ENCODE measurements around the gene SLC7A6. TPM values are rescaled to one million over a fixed set of nuclear protein-coding genes. Genes with fewer than 3 reads are reported as not detected.

SLC7A6 gene
- total RNA-seq, 4 donors from 2014 or later: 20.6 to 145 (median 31.4) TPM

DNA sequence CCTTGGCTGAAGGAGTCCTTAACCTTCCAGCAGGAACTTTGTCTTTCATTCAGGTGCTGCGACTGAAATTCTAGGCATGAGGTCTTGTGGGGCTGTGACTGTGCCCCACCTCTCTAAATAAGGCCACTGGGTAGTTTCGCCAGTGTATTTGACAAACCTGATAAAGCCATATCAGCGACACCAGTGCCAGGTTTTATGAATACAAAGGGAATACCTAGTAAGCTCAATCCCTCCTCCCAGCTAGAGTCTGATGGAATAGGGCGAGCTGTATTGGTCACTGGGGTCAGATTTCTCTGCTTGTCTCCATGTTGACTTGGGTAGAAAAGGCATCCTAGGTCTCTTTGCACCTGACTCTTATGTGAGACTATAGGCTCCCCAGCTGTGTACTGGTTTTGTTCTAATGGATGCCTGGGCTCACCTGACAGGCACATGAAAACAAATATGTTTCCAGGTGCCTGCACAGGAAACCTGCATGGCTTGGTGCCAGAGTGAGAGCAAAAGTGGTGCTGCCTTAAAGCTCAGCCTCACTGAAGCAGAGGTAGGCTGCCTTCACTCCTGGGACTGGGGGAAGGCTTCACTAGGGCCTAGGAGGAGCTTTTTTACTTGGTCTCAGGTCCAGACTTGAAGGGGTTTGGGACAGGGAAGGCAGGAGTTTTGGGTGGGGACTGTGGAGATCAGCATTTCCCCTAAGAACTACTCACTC is 8.3 kb downstream of the SLC7A6 start:
- in situ Hi-C loops (cut with MboI; ENCODE audit: low pct_ligation_motif_present in 1 of 4, low pct_unique_long_range_greater_than_20kb in 1 of 4, low sequenced_read_pairs in 3 of 4) (no loop called here), intact Hi-C loops (cut with DNase I; ENCODE audit: low total_unique reads) (no loop called here)
- DNase-seq: peak; percentile 55
- 28 to 62% methylated on average over 4 of the region's 4 CpGs for WGBS, 2 donors (ENCODE audit: low coverage in 1 of 2)
- Histone ChIP-seq H3K36me3 (no peaks in the 10 kb centered on the region), H3K4me3 (no peak overlapping the region), H3K27me3 (no peaks in the 10 kb centered on the region), H3K4me1 (peaks cover 6 to 61% (median 24%) of the 10 kb centered on the region in 4 donors), H3K27ac (peak overlapping the region; percentile 4 to 64 (median 60)), H3K9me3 (no peaks in the 10 kb centered on the region)
- TF ChIP-seq POLR2A (IDR thresholded peaks at IDR 0.05) (no peak), POLR2AphosphoS5 (IDR thresholded peaks at IDR 0.05) (no peak), EP300 (IDR thresholded peaks at IDR 0.05; ENCODE audit: low read depth) (no peak)
- TF ChIP-seq, protein P1, sequence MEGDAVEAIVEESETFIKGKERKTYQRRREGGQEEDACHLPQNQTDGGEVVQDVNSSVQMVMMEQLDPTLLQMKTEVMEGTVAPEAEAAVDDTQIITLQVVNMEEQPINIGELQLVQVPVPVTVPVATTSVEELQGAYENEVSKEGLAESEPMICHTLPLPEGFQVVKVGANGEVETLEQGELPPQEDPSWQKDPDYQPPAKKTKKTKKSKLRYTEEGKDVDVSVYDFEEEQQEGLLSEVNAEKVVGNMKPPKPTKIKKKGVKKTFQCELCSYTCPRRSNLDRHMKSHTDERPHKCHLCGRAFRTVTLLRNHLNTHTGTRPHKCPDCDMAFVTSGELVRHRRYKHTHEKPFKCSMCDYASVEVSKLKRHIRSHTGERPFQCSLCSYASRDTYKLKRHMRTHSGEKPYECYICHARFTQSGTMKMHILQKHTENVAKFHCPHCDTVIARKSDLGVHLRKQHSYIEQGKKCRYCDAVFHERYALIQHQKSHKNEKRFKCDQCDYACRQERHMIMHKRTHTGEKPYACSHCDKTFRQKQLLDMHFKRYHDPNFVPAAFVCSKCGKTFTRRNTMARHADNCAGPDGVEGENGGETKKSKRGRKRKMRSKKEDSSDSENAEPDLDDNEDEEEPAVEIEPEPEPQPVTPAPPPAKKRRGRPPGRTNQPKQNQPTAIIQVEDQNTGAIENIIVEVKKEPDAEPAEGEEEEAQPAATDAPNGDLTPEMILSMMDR (IDR thresholded peaks at IDR 0.05): no peak

DNA sequence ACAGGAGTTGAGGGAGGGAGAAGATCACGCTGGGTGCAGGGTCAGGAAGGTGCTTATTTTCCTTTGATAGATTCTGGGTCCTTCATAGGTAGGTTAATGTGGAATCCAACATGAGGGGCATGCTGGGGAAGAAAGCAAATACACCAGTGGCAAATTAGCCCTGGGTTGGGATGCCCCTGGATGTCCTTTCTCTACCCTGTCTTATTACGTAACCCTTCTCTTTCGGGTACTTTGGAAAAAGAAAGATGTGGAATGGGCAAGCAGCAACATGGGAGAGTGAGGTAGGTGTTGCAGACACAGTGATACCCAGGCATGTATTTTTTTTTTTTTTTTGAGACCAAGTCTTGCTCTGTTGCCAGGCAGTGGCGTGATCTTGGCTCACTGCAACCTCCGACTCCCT is 9.1 kb downstream of the SLC7A6 start:
- H3K4me3 ChIP-seq: no peak overlapping the region
- no peaks in the 10 kb centered on the region for H3K9me3 ChIP-seq
- peaks cover 0 to 53% (median 17%) of the 10 kb centered on the region in 4 donors for H3K4me1 ChIP-seq
- no peak for DNase-seq
- no peaks in the 10 kb centered on the region for H3K27me3 ChIP-seq
- in situ Hi-C loops (cut with MboI; ENCODE audit: low pct_ligation_motif_present in 1 of 4, low pct_unique_long_range_greater_than_20kb in 1 of 4, low sequenced_read_pairs in 3 of 4): no loop called here
- intact Hi-C loops (cut with DNase I; ENCODE audit: low total_unique reads): no loop called here
- no peaks in the 10 kb centered on the region for H3K36me3 ChIP-seq
- 94% methylated on average over 5 of the region's 5 CpGs; no CpG with 5 or more reads in 1 of the 2 donors for WGBS, 2 donors (ENCODE audit: low coverage in 1 of 2)
- TF ChIP-seq POLR2AphosphoS5 (IDR thresholded peaks at IDR 0.05) (no peak), POLR2A (IDR thresholded peaks at IDR 0.05) (no peak), EP300 (IDR thresholded peaks at IDR 0.05; ENCODE audit: low read depth) (no peak)
- TF ChIP-seq, protein P1 (IDR thresholded peaks at IDR 0.05): no peak
- H3K27ac ChIP-seq: peak overlapping the region in 1 of 4 donors; percentile 62

DNA sequence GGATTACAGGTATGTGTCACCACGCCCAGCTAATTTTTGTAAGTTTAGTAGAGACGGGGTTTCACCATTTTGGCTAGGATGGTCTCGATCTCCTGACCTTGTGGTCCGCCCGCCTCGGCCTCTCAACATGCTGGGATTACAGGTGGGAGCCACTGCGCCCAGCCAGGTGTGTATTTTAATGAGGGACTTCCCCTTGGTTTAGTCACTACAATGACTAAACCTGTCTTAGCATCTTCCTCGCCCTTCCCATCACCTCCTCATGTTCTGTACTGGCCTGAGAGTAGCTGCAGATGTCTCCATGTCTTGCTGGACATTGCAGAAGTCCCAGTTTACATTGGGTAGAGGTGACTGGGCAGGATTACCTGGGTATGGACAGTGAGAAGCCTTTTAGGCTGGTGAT is 9.6 kb downstream of the SLC7A6 start:
- no peak for DNase-seq
- in situ Hi-C loops (cut with MboI; ENCODE audit: low pct_ligation_motif_present in 1 of 4, low pct_unique_long_range_greater_than_20kb in 1 of 4, low sequenced_read_pairs in 3 of 4): no loop called here
- peaks cover 0 to 48% (median 16%) of the 10 kb centered on the region in 4 donors for H3K4me1 ChIP-seq
- WGBS, 2 donors (ENCODE audit: low coverage in 1 of 2): 66 to 84% methylated on average over 4 to 8 of the region's 8 CpGs
- no peak overlapping the region for H3K4me3 ChIP-seq
- TF ChIP-seq, protein P1 (IDR thresholded peaks at IDR 0.05): no peak
- no peak for TF ChIP-seq POLR2A (IDR thresholded peaks at IDR 0.05)
- no peak for TF ChIP-seq POLR2AphosphoS5 (IDR thresholded peaks at IDR 0.05)
- TF ChIP-seq EP300 (IDR thresholded peaks at IDR 0.05; ENCODE audit: low read depth): no peak
- H3K36me3 ChIP-seq: no peaks in the 10 kb centered on the region
- no peaks in the 10 kb centered on the region for H3K27me3 ChIP-seq
- intact Hi-C loops (cut with DNase I; ENCODE audit: low total_unique reads): no loop called here
- no peaks in the 10 kb centered on the region for H3K9me3 ChIP-seq
- H3K27ac ChIP-seq: no peak overlapping the region

DNA sequence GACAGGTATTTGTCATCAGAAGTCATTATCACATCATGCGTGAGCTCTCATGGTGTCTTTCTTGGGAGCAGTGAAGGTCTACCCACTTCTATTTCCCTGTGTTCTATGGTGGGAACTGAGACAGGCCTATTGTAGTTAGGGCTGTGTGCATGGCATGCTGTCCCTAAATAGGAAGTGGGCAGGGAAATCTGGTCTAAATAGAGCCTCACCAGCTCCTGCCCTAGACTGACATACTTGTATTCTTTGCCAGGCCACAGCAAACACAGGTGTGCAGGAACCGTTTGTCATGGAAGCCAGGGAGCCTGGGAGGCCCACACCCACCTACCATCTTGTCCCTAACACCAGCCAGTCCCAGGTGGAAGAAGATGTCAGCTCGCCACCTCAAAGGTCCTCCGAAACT is 10.1 kb downstream of the SLC7A6 start:
- TF ChIP-seq POLR2AphosphoS5 (IDR thresholded peaks at IDR 0.05): no peak
- TF ChIP-seq EP300 (IDR thresholded peaks at IDR 0.05; ENCODE audit: low read depth): no peak
- TF ChIP-seq, protein P1 (IDR thresholded peaks at IDR 0.05): no peak
- TF ChIP-seq POLR2A (IDR thresholded peaks at IDR 0.05): no peak
- Histone ChIP-seq H3K27ac (peak overlapping the region in 1 of 4 donors; percentile 60), H3K4me3 (no peak overlapping the region), H3K27me3 (no peaks in the 10 kb centered on the region), H3K36me3 (no peaks in the 10 kb centered on the region), H3K4me1 (peaks cover 0 to 46% (median 14%) of the 10 kb centered on the region in 4 donors), H3K9me3 (no peaks in the 10 kb centered on the region)
- WGBS, 2 donors (ENCODE audit: low coverage in 1 of 2): 88% methylated on average over 4 of the region's 4 CpGs; no CpG with 5 or more reads in 1 of the 2 donors
- intact Hi-C loops (cut with DNase I; ENCODE audit: low total_unique reads) (no loop called here), in situ Hi-C loops (cut with MboI; ENCODE audit: low pct_ligation_motif_present in 1 of 4, low pct_unique_long_range_greater_than_20kb in 1 of 4, low sequenced_read_pairs in 3 of 4) (no loop called here)
- no peak for DNase-seq

All from transverse colon (tissue), 4 donors.